Ovary (tissue), 9 donors: ENCODE measurements around the gene SORCS3. TPM values are rescaled to one million over a fixed set of nuclear protein-coding genes. Genes with fewer than 3 reads are reported as not detected.

Experiments
- DNase-seq, 5 donors: peaks; one replicate each; pipeline ENCODE4 v3.0.0-alpha.2; 2019 to 2020
- H3K27ac ChIP-seq, 2 donors: fragments of 200-600 bp; one replicate each; pipeline versions ENCODE4 v1.5.1 to v1.8.0; 2019 to 2022
- H3K27me3 ChIP-seq: fragments of 200-600 bp; one replicate; pipeline ENCODE4 v1.8.0; 2022
- H3K36me3 ChIP-seq: fragments of 200-600 bp; sonication (generic); one replicate; pipeline ENCODE4 v1.5.1; 2019
- H3K4me1 ChIP-seq: one replicate; pipeline ENCODE4 v1.8.1; 2013; ENCODE audit warnings: mild to moderate bottlenecking, moderate library complexity; ENCODE audit not compliant: insufficient read depth
- H3K4me3 ChIP-seq: fragments of 200-600 bp; sonication (generic); one replicate; pipeline ENCODE4 v1.5.1; 2017
- H3K9me3 ChIP-seq, 2 donors: fragments of 200-600 bp in 1 of 2; sonication (generic) in 1 of 2; one replicate each; pipeline versions ENCODE4 v1.5.1 to v1.8.1; 2013 to 2019; ENCODE audit warnings: mild to moderate bottlenecking in 1 of 2, moderate library complexity in 1 of 2
- CTCF ChIP-seq, 3 donors: fragments of 450-650 bp in 2 of 3; fragments of 200-600 bp in 1 of 3; IDR thresholded peaks; one replicate each; pipeline versions ENCODE4 v1.5.1 to v1.8.0; 2016 to 2022; ENCODE audit warnings: antibody characterized with exemption in 3 of 3, mild to moderate bottlenecking in 1 of 3
- EP300 ChIP-seq: sonication (generic); formaldehyde crosslinking; IDR thresholded peaks from one replicate; pipeline ENCODE4 v1.6.1; 2017; ENCODE audit warnings: antibody characterized with exemption
- POLR2A ChIP-seq: fragments of 450-650 bp; IDR thresholded peaks from one replicate; pipeline ENCODE4 v1.6.1; 2017; ENCODE audit warnings: antibody characterized with exemption, mild to moderate bottlenecking, moderate library complexity
- WGBS, 3 donors: extraction: QIAGEN DNeasy Blood & Tissue Kit in 1 of 3; methylation state at CpG; one replicate each; pipeline versions ENCODE4 v1.1.5 to v1.1.7; 2013 to 2017; 5-methylcytosine and 5-hydroxymethylcytosine counted together
- intact Hi-C, 4 donors: fragments of 100-400 bp; cut with DNase I; formaldehyde crosslinking; loops; one replicate each; pipeline versions ENCODE4 v1.11.0 to v1.15.1; 2022 to 2023
- polyA plus RNA-seq, 2 donors: library from polyadenylated mRNA; stranded (reverse); fragments of 200-250 nt in 1 of 2; fragments of 350-450 nt in 1 of 2; fragmentation: Illumina TruSeq in 1 of 2; extraction: RNeasy Lipid Tissue Mini Kit (QIAGEN cat#74804) in 1 of 2; gene quantifications; one replicate each; pipeline ENCODE4 v1.2.3, GENCODE V29; 2013 to 2014
- total RNA-seq, 7 donors: library from RNA; depleted of rRNA in 2 of 7; stranded (reverse); fragments of >200 nt in 2 of 7; fragmentation: NEBNext Ultra II Directional in 3 of 7; extraction: Animal tissue kit (Norgen Biotek cat#: 25700) in 3 of 7; gene quantifications; one replicate each; pipeline versions ENCODE4 v1.1.0 to v1.2.4, GENCODE V29; 2016 to 2023
- donor health status: DM: no; HTN: no; CAD: no; lungs with moderate emphysema.
- donor health status: DM: no; HTN: no; CAD: no.
- donor health status: Bipolar disorder and iron deficiency.
- donor health status: DM: yes; HTN: yes; CAD: no.
- donor health status: DM: no; HTN: no; CAD: no.
- donor health status: DM: yes; HTN: yes; CAD: no.

SORCS3 gene
- total and polyA plus RNA-seq, 9 donors, result 0.07 to 4.5 (median 0.79) TPM; not detected in 1

- DNase-seq, result no peak
- H3K36me3 ChIP-seq, result no peaks in the 10 kb centered on the region
- no peak overlapping the region for H3K4me3 ChIP-seq
- TF ChIP-seq CTCF (IDR thresholded peaks at IDR 0.05), result no peak
- intact Hi-C loops, result no loop called here
- H3K9me3 ChIP-seq, result no peaks in the 10 kb centered on the region
- H3K4me1 ChIP-seq, result no peaks in the 10 kb centered on the region
- H3K27ac ChIP-seq, result no peak overlapping the region
- H3K27me3 ChIP-seq, result no peaks in the 10 kb centered on the region
Observed at GRCh38 chr10:104989880-104990279, 348.8 kb downstream of the SORCS3 start.

- Histone ChIP-seq H3K27me3 (no peaks in the 10 kb centered on the region), H3K27ac (no peak overlapping the region), H3K36me3 (no peaks in the 10 kb centered on the region), H3K4me1 (no peaks in the 10 kb centered on the region), H3K4me3 (no peak overlapping the region), H3K9me3 (no peaks in the 10 kb centered on the region)
- WGBS, 3 donors, result 78 to 84% (median 83%) methylated on average over 6 of the region's 6 CpGs
- intact Hi-C loops, result loop anchor here in 1 of 4 donors (2.0 kb wide), 1 partner anchor 58 kb away; no protein-coding TSS in a partner anchor
- DNase-seq, result no peak
- TF ChIP-seq CTCF (IDR thresholded peaks at IDR 0.05) (no peak), POLR2A (no peak), EP300 (no peak)
Observed at GRCh38 chr10:104993085-104993484, 352.0 kb downstream of the SORCS3 start.

GRCh38 chr10:105001269-105001668 lies 360.2 kb downstream of the SORCS3 start:
- TF ChIP-seq POLR2A (no peak), CTCF (IDR thresholded peaks at IDR 0.05) (no peak), EP300 (no peak)
- Histone ChIP-seq H3K9me3 (no peaks in the 10 kb centered on the region), H3K36me3 (no peaks in the 10 kb centered on the region), H3K4me1 (no peaks in the 10 kb centered on the region), H3K4me3 (no peak overlapping the region), H3K27ac (no peak overlapping the region), H3K27me3 (no peaks in the 10 kb centered on the region)
- DNase-seq, result no peak
- 79 to 93% (median 86%) methylated on average over 2 of the region's 2 CpGs for whole genome bisulfite sequencing, 3 donors
- intact Hi-C loops, result no loop called here

- WGBS, 3 donors, result 20 to 42% (median 24%) methylated on average over 2 of the region's 2 CpGs
Observed at GRCh38 chr10:105010411-105011121, 369.5 kb downstream of the SORCS3 start.

More at GRCh38 chr10:105010411-105011121, 369.5 kb downstream of the SORCS3 start:
- no peaks in the 10 kb centered on the region for H3K4me1 ChIP-seq
- H3K4me3 ChIP-seq, result no peak overlapping the region
- H3K9me3 ChIP-seq, result no peaks in the 10 kb centered on the region
- intact Hi-C loops, result no loop called here
- no peak for TF ChIP-seq EP300
- TF ChIP-seq CTCF (IDR thresholded peaks at IDR 0.05), result no peak
- TF ChIP-seq POLR2A, result no peak
- no peaks in the 10 kb centered on the region for H3K27me3 ChIP-seq
- no peaks in the 10 kb centered on the region for H3K36me3 ChIP-seq
- no peak for DNase-seq
- no peak overlapping the region for H3K27ac ChIP-seq
